ENCODE measurements around the gene ARHGAP11A. TPM values are rescaled to one million over a fixed set of nuclear protein-coding genes. Genes with fewer than 3 reads are reported as not detected.

Gene ARHGAP11A
- total RNA-seq, 1 experiment from 2014 or later: 126 TPM

DNA sequence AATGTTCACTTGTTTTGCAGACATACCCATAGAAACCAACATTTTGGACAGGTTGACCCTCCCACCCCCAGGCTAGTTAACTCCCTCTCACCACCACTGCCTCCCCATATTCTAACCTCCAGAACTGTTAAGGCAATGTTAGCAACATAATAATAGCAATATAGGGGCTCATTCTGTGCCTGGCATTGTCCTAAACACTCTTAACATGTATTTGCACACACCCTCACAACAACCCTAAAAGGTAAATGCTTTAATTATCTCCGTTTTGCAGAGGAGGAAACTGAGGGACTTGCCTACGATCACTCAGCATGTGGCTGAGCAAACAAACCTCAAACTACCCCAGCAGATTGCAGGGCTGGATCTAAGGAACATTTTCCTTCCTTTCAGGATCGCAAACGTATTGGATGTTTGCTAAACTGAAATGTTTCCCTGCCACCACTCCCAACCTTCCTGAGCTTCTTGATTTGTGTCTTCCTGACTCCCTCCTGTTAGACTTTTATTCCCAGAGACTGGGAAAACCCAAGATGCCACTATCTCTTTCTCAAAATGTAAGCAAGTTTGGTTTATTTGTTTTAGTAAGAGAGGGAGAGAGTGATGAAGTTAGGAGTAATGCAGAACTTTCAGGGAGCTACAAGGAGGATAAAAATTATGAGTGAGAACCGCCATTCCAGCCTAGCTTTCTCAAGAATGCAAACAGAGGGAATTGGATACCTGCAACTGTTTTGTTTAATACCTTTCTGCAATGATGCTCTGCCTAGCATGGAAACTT lies 27.5 kb downstream of the ARHGAP11A start:
- no peak for TF ChIP-seq CTCF (IDR thresholded peaks at IDR 0.05; ENCODE audit: insufficient read depth in 1 of 2, low read depth in 1 of 2, low read length in 1 of 2, severe bottlenecking in 1 of 2, unreplicated experiment in 1 of 2)
- Mint-ChIP-seq H3K27me3 (ENCODE audit: insufficient read depth, unreplicated experiment) (no peaks in the 10 kb centered on the region), H3K4me1 (ENCODE audit: low read depth, unreplicated experiment) (no peaks in the 10 kb centered on the region), H3K9me3 (ENCODE audit: unreplicated experiment) (no peaks in the 10 kb centered on the region), H3K4me3 (ENCODE audit: unreplicated experiment) (no peak overlapping the region), H3K36me3 (ENCODE audit: insufficient read depth, unreplicated experiment) (peaks cover 25% of the 10 kb centered on the region), H3K27ac (ENCODE audit: unreplicated experiment) (no peak overlapping the region)
- ChIA-PET CTCF (no interaction called here), POLR2A (no interaction called here)
- DNase-seq: no peak
- Histone ChIP-seq H3K4me1 (no peaks in the 10 kb centered on the region), H3K27me3 (replicated peaks; ENCODE audit: control insufficient read depth, insufficient read depth, low read length) (no peaks in the 10 kb centered on the region), H3K9me3 (no peaks in the 10 kb centered on the region; the same call in 1 of the 2 replicates), H3K36me3 (ENCODE audit: control insufficient read depth, insufficient read depth, low read length) (no peaks in the 10 kb centered on the region), H3K4me3 (ENCODE audit: low read depth, low read length) (no peak overlapping the region)
- no TSS peak for BruUV-seq (replicated peaks)
- intact Hi-C loops (cut with micrococcal nuclease; ENCODE audit: unreplicated experiment): no loop called here

DNA sequence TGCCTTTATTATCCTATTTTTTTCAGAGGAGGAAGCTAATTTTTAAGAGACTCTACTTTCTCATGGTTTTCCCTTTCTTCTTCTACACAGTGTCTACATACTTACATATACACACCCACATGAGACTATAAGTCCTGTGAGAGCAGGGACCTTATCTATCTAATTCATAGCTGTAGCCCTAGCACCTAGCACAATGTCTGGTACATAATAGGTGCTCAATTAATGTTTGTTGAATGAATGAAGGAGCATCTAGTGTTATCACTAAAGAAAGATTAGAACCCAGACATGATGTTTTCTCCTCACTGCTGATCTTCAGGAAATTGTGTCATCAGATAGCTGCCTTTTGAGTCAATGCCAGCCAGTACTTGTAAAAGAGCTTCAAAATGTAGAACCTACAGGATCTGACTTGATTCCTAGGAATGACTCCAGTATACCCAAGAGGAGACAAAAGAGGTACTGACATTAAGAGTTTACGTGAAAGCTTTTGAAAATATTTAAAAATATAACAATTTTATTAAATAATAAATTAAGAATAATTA lies 28.7 kb downstream of the ARHGAP11A start:
- POLR2A ChIA-PET: no interaction called here
- Histone ChIP-seq H3K4me1 (no peaks in the 10 kb centered on the region), H3K36me3 (ENCODE audit: control insufficient read depth, insufficient read depth, low read length) (no peaks in the 10 kb centered on the region; the same call in 1 of the 2 replicates), H3K4me3 (ENCODE audit: low read depth, low read length) (no peak overlapping the region), H3K9me3 (no peaks in the 10 kb centered on the region; the same call in 1 of the 2 replicates), H3K27me3 (replicated peaks; ENCODE audit: control insufficient read depth, insufficient read depth, low read length) (no peaks in the 10 kb centered on the region)
- Mint-ChIP-seq H3K27ac (ENCODE audit: unreplicated experiment) (no peak overlapping the region), H3K4me1 (ENCODE audit: low read depth, unreplicated experiment) (no peaks in the 10 kb centered on the region), H3K27me3 (ENCODE audit: insufficient read depth, unreplicated experiment) (no peaks in the 10 kb centered on the region), H3K9me3 (ENCODE audit: unreplicated experiment) (no peaks in the 10 kb centered on the region), H3K36me3 (ENCODE audit: insufficient read depth, unreplicated experiment) (peaks cover 22% of the 10 kb centered on the region), H3K4me3 (ENCODE audit: unreplicated experiment) (no peak overlapping the region)
- intact Hi-C loops (cut with micrococcal nuclease; ENCODE audit: unreplicated experiment): no loop called here
- no TSS peak for BruUV-seq (replicated peaks)
- CTCF ChIA-PET: no interaction called here
- DNase-seq: no peak
- no peak for TF ChIP-seq CTCF (IDR thresholded peaks at IDR 0.05; ENCODE audit: insufficient read depth in 1 of 2, low read depth in 1 of 2, low read length in 1 of 2, severe bottlenecking in 1 of 2, unreplicated experiment in 1 of 2)

GRCh38 chr15:32646291-32646690 lies 31.0 kb downstream of the ARHGAP11A start:
- Mint-ChIP-seq H3K36me3 (ENCODE audit: insufficient read depth, unreplicated experiment) (peaks cover 19% of the 10 kb centered on the region), H3K27ac (ENCODE audit: unreplicated experiment) (no peak overlapping the region), H3K4me1 (ENCODE audit: low read depth, unreplicated experiment) (no peaks in the 10 kb centered on the region), H3K4me3 (ENCODE audit: unreplicated experiment) (no peak overlapping the region), H3K9me3 (ENCODE audit: unreplicated experiment) (no peaks in the 10 kb centered on the region), H3K27me3 (ENCODE audit: insufficient read depth, unreplicated experiment) (no peaks in the 10 kb centered on the region)
- Histone ChIP-seq H3K9me3 (no peaks in the 10 kb centered on the region), H3K4me1 (no peaks in the 10 kb centered on the region), H3K36me3 (ENCODE audit: control insufficient read depth, insufficient read depth, low read length) (no peaks in the 10 kb centered on the region; the same call in 1 of the 2 replicates), H3K4me3 (ENCODE audit: low read depth, low read length) (no peak overlapping the region), H3K27me3 (replicated peaks; ENCODE audit: control insufficient read depth, insufficient read depth, low read length) (no peaks in the 10 kb centered on the region)
- intact Hi-C loops (cut with micrococcal nuclease; ENCODE audit: unreplicated experiment): no loop called here
- TF ChIP-seq CTCF (IDR thresholded peaks at IDR 0.05; ENCODE audit: insufficient read depth in 1 of 2, low read depth in 1 of 2, low read length in 1 of 2, severe bottlenecking in 1 of 2, unreplicated experiment in 1 of 2): no peak
- ChIA-PET CTCF (no interaction called here), POLR2A (no interaction called here)
- no peak for DNase-seq
- no TSS peak for BruUV-seq (replicated peaks)

Measured in Caco-2 (cell line).